PC-9 (cell line): Measurements from ENCODE around the gene OXCT1. TPM values are rescaled to one million over a fixed set of nuclear protein-coding genes. Genes with fewer than 3 reads are reported as not detected.
"Not testable (repeated sequence)": the region's sequence is repeated elsewhere in the genome, so short reads cannot be mapped to it uniquely, and the experiment has no call there.

ENCODE experiments used
- BruUV-seq: library from RNA; stranded (reverse); fragments of 400-500 nt; replicated peaks from 2 replicates; lab custom pipeline; 2021; lab: Mats Ljungman, UMichigan
- CTCF ChIA-PET: fragments of 300-600 bp; sonication (Branson Sonifier 250); formaldehyde crosslinking; loops from one replicate; lab custom pipeline; 2022; ENCODE audit warnings: antibody characterized with exemption; lab: Charles Lee
- POLR2A ChIA-PET: fragments of 300-600 bp; sonication (Branson Sonifier 250); formaldehyde crosslinking; loops from one replicate; lab custom pipeline; 2022; ENCODE audit warnings: antibody characterized with exemption; ENCODE audit not compliant: unreplicated experiment; lab: Charles Lee
- DNase-seq, 2 experiments: peaks; one replicate each; pipeline versions ENCODE4 v3.0.0 to v3.0.0-alpha.2; 2015 to 2022; ENCODE audit warnings: mixed read lengths in 1 of 2
- H2AFZ ChIP-seq: fragments of 200-600 bp; sonication (generic); 2 replicates; pipeline ENCODE4 v1.8.1; 2017; ENCODE audit warnings: antibody characterized with exemption
- H3F3A ChIP-seq: fragments of 200-600 bp; sonication (generic); 2 replicates; pipeline ENCODE4 v1.8.1; 2017; ENCODE audit warnings: antibody characterized with exemption, mild to moderate bottlenecking, low read depth; ENCODE audit not compliant: insufficient read depth
- H3K27ac ChIP-seq: fragments of 200-600 bp; sonication (generic); 2 replicates; pipeline ENCODE4 v1.6.1; 2016; ENCODE audit warnings: mixed run types
- H3K27me3 ChIP-seq: fragments of 200-600 bp; sonication (generic); 2 replicates; pipeline ENCODE4 v1.6.1; 2016; ENCODE audit warnings: low read depth, mixed run types; ENCODE audit not compliant: insufficient read depth
- H3K36me3 ChIP-seq: fragments of 200-600 bp; sonication (generic); 2 replicates; pipeline ENCODE4 v1.6.1; 2016; ENCODE audit warnings: low read depth, mixed run types
- H3K4me1 ChIP-seq: fragments of 200-600 bp; sonication (generic); replicated peaks from 2 replicates; pipeline ENCODE4 v1.6.1; 2016; ENCODE audit warnings: mixed run types; ENCODE audit not compliant: insufficient read depth
- H3K4me2 ChIP-seq: fragments of 200-600 bp; sonication (generic); 2 replicates; pipeline ENCODE4 v1.6.1; 2017; ENCODE audit warnings: mixed run types
- H3K4me3 ChIP-seq: fragments of 200-600 bp; sonication (generic); 2 replicates; pipeline ENCODE4 v1.6.1; 2016; ENCODE audit warnings: mixed run types
- H3K79me2 ChIP-seq: fragments of 200-600 bp; sonication (generic); 2 replicates; pipeline ENCODE4 v1.6.1; 2017; ENCODE audit warnings: low read depth, mixed run types
- H3K9me2 ChIP-seq: fragments of 200-600 bp; sonication (generic); 2 replicates; pipeline ENCODE4 v1.8.1; 2017; ENCODE audit warnings: mild to moderate bottlenecking; ENCODE audit not compliant: insufficient read depth
- H3K9me3 ChIP-seq: fragments of 200-600 bp; sonication (generic); 2 replicates; pipeline ENCODE4 v1.8.1; 2016; ENCODE audit warnings: low read depth; ENCODE audit not compliant: insufficient read depth
- H4K20me1 ChIP-seq: fragments of 200-600 bp; sonication (generic); 2 replicates; pipeline ENCODE4 v1.8.1; 2017; ENCODE audit not compliant: insufficient read depth
- CTCF ChIP-seq: fragments of 200-600 bp; sonication (generic); conservative IDR thresholded peaks from 2 replicates; pipeline ENCODE4 v1.6.1; 2017; ENCODE audit warnings: mixed run types, antibody characterized with exemption, mild to moderate bottlenecking, moderate library complexity
- EZH2 ChIP-seq: fragments of 200-600 bp; sonication (generic); IDR thresholded peaks from 2 replicates; pipeline ENCODE4 v1.8.0; 2017; ENCODE audit warnings: antibody characterized with exemption, low read depth
- intact Hi-C: fragments of 100-400 bp; cut with micrococcal nuclease; formaldehyde crosslinking; loops from one replicate; pipeline ENCODE4 v1.10.0; 2022; ENCODE audit not compliant: unreplicated experiment
- total RNA-seq: library from RNA; stranded (reverse); gene quantifications from 2 replicates; pipeline ENCODE4 v1.2.3, GENCODE V29; 2021

The OXCT1 gene
- total RNA-seq, 1 experiment from 2014 or later, result 29.7 TPM

- Histone ChIP-seq H4K20me1 (no peaks in the 10 kb centered on the region), H3K27ac (no peak overlapping the region), H3K4me2 (no peak overlapping the region), H3K4me1 (no peaks in the 10 kb centered on the region), H3K79me2 (no peaks in the 10 kb centered on the region), H3K9me2 (no peaks in the 10 kb centered on the region), H3K9me3 (no peaks in the 10 kb centered on the region), H3K36me3 (no peaks in the 10 kb centered on the region), H2AFZ (no peak overlapping the region), H3F3A (no peaks in the 10 kb centered on the region), H3K4me3 (no peak overlapping the region), H3K27me3 (no peaks in the 10 kb centered on the region)
- intact Hi-C loops, result no loop called here
- DNase-seq, result no peak
- ChIA-PET POLR2A (no interaction called here), CTCF (no interaction called here)
- no TSS peak for BruUV-seq
- TF ChIP-seq EZH2 (no peak), CTCF (no peak)
These were observed 147.8 kb downstream of the OXCT1 start for GRCh38 chr5:41722359-41722950.

GRCh38 chr5:41721516-41721915 is 148.7 kb downstream of the OXCT1 start:
- no peaks in the 10 kb centered on the region for H3F3A ChIP-seq
- H3K27me3 ChIP-seq, result no peaks in the 10 kb centered on the region
- no peak overlapping the region for H2AFZ ChIP-seq
- ChIA-PET CTCF (no interaction called here), POLR2A (no interaction called here)
- no peaks in the 10 kb centered on the region for H3K79me2 ChIP-seq
- DNase-seq, result no peak
- H3K36me3 ChIP-seq, result no peaks in the 10 kb centered on the region
- TF ChIP-seq EZH2 (no peak), CTCF (no peak)
- H3K4me1 ChIP-seq, result no peaks in the 10 kb centered on the region
- H4K20me1 ChIP-seq, result no peaks in the 10 kb centered on the region
- H3K4me3 ChIP-seq, result no peak overlapping the region
- BruUV-seq, result no TSS peak
- intact Hi-C loops, result no loop called here
- H3K9me2 ChIP-seq, result no peaks in the 10 kb centered on the region
- H3K4me2 ChIP-seq, result no peak overlapping the region
- no peak overlapping the region for H3K27ac ChIP-seq
- no peaks in the 10 kb centered on the region for H3K9me3 ChIP-seq

- CTCF ChIA-PET, result no interaction called here
- no peaks in the 10 kb centered on the region for H3K4me1 ChIP-seq
- no peak overlapping the region for H2AFZ ChIP-seq
- H3K27ac ChIP-seq, result no peak overlapping the region
- H3K36me3 ChIP-seq, result no peaks in the 10 kb centered on the region
- no peaks in the 10 kb centered on the region for H4K20me1 ChIP-seq
- H3F3A ChIP-seq, result no peaks in the 10 kb centered on the region
- H3K9me3 ChIP-seq, result no peaks in the 10 kb centered on the region
- POLR2A ChIA-PET, result no interaction called here
- no peak overlapping the region for H3K4me2 ChIP-seq
- intact Hi-C loops, result loop anchor here (10.0 kb wide), 1 partner anchor 62 kb away; no protein-coding TSS in a partner anchor
- no peak for TF ChIP-seq CTCF
- no peak for TF ChIP-seq EZH2
- no peaks in the 10 kb centered on the region for H3K27me3 ChIP-seq
- no peaks in the 10 kb centered on the region for H3K9me2 ChIP-seq
- BruUV-seq, result no TSS peak
- H3K79me2 ChIP-seq, result no peaks in the 10 kb centered on the region
- H3K4me3 ChIP-seq, result no peak overlapping the region
- DNase-seq, result no peak
These were observed 153.8 kb downstream of the OXCT1 start for GRCh38 chr5:41716382-41716781.

GRCh38 chr5:41714446-41714845 is 155.8 kb downstream of the OXCT1 start:
- H3K4me1 ChIP-seq, H3K79me2 ChIP-seq, H3K4me2 ChIP-seq, H3K4me3 ChIP-seq, H3K9me2 ChIP-seq, H4K20me1 ChIP-seq, POLR2A ChIA-PET, H3K36me3 ChIP-seq, H3K27me3 ChIP-seq, CTCF ChIA-PET, H2AFZ ChIP-seq, H3K27ac ChIP-seq, BruUV-seq, H3F3A ChIP-seq, DNase-seq, H3K9me3 ChIP-seq: not testable (repeated sequence)
- intact Hi-C loops, result loop anchor here (10.0 kb wide), 1 partner anchor 60 kb away; no protein-coding TSS in a partner anchor
